HG03108 (cell line): ENCODE results near the gene JPT2.
"Not testable (repeated sequence)": the region's sequence is repeated elsewhere in the genome, so short reads cannot be mapped to it uniquely, and the experiment has no call there.

Experiments
- ATAC-seq: cut with Tn5 transposase; IDR thresholded peaks from one replicate; pipeline ENCODE4 v1.9.1; 2021; ENCODE audit warnings: moderate library complexity; ENCODE audit not compliant: unreplicated experiment

JPT2 gene

DNA sequence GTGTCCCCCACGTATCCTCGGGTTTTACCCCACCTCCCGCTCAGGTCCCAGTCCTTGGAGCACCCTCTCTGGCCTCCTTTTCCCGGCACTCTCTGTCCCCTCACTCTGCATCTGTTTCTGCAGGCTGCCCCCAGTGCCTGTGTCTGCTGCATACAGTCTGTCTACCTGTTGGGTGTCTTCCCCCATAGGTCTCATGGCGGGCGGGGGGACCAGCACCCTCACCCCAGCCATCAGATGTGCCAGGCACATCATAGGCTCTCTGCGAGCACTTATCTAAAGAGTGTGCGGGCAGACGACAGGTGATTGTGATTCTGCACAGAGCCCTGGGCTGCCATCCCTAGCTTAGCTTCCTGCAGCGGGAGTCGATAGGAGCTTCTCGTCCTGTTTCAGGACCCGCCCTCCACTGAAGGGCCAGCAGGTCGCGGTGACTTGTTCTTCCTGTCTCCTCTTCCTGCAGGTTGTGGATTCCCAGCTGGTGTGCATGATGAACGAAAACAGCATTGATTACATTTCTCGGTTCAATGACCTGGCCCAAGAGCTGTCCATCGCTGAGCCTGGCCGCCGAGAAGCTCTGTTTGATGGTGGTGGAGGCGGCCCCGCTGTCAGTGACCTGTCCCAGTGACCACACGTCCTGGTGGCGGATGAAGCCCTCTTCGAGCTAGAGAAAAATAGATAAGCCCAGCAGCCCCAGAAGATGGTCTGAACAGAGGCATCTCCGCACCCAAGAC, 4.5 kb upstream of the JPT2 start:
- no peak for ATAC-seq

DNA sequence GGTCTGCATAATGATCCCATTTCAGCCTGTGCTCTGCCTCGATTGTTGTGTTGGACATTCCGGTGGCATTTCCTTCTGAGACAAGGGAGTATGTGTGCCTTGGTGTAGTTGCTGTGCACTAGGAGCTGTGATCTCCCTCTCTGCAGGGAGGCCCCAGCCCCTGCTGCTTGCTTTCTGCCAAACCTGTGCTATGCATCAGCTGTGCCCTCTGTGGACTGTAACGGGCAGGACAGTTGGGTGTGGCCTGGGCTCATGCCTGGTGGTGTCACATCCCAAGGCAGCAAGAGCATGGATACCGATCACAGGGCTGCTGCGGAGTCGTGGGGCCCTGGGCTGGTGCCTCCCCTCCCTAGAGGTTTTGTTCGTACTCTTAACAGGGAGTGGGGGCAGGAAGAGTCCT, 3.8 kb upstream of the JPT2 start:
- no peak for ATAC-seq

DNA sequence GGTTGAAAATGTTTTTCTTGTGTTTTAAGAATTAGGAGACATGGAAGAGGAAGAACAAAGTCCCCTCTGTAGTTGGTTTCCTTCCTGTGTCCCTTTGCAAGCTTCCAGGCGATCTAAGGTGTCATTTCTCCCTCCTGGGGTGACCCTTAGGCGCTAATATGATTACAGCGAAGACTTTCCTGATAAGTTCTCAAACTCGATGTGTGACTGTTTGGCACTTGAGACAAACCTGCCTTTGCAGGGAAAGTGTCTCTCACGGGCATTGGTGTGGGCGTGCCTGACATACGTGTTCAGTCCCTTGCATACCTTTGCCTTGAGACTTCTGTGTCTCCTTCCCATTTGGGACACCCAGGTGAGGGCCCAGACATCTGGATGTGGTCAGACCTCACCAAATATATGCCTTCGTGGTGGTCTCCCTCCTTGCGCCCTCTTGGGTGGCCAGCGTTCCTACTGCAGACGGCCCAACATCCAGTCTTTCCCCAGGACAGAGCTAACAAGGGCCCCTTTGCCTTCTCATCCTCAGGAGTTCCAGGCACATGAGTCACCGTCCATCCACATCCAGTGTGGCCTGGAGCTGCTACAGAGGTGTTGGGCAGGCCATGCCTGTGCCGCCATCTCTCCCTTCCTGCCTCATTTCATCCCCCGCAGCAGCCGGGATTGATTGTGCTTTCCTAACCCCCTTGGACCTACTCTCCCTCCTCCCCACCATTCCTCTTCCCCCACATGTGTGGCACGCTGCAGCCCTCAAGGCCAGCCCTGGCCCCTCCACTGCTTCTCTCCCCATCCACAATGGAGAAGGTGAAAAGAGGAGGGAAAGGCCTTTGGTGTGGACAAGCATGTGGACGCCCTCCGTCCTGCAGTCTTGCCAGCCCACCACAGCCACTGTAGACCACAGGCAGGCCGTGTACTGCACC, 3.1 kb upstream of the JPT2 start:
- ATAC-seq = no peak

GRCh38 chr16:1676661-1677060, 1.4 kb upstream of the JPT2 start:
- ATAC-seq = no peak

DNA sequence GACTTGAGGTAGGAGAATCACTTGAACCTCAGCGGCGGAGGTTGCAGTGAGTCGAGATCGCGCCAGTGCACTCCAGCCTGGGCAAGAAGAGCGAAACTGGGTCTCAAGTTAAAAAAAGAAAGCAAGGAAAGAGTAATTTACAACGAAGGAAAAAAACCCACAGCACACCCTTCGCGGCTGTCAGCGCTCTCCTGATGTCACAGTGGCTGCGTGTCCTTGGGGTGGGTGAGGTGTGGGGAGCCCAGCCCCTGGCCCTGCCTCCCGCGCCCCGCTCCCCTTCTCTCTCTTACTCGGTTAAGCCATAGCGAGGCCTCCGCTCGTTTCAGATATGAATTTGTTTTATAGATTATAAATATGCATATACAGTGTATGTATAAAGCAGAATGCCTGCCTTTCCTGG, 740 bp upstream of the JPT2 start:
- no peak for ATAC-seq

GRCh38 chr16:1678500-1679098, 520 bp downstream of the JPT2 start:
- ATAC-seq = peak; percentile 5

DNA sequence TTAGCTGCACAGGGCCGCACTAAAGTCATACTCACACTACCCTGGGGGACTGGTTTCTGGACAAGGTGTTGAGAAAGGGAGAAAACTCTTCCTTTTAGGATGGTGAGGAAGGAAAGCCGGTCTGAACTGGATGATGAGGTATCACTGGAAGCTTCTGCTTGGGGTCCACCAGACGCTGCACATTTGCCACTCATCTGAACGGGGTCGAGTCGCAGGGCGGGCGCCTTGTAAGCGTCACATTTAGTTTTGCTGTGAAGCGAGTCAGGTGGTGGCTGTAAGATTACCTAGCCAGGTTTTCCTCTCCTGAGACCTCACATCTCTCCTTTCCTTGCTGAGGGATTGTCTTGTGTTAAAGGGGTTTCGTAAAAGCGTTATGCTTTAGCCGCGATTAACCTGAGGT, 2.3 kb downstream of the JPT2 start:
- ATAC-seq = no peak

GRCh38 chr16:1681032-1681431, 3.0 kb downstream of the JPT2 start:
- no peak for ATAC-seq

- no peak for ATAC-seq
Measured at GRCh38 chr16:1687427-1688316, 9.6 kb downstream of the JPT2 start.

- no peak for ATAC-seq
Measured at GRCh38 chr16:1688807-1689560, 10.9 kb downstream of the JPT2 start.

GRCh38 chr16:1689853-1690252, 11.8 kb downstream of the JPT2 start:
- no peak for ATAC-seq

DNA sequence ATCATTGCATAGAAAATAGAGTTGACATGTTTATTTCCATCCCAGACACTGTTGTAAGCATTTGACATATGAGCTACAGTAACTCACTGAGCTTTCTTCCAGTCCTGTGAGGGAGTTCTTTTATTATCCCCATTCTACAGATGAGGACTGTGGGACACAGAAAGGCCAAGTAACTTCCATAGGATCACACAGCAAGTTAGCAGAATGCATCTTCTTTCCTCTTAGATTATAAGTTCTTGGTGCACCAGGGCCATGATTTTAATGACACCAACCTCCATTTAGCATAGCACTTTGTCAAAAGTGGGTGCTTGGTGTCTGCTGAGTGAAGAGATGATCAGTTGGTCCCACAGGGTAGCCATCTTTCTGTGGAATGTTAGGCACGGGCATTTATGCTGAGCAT, 12.7 kb downstream of the JPT2 start:
- ATAC-seq = no peak

- no peak for ATAC-seq
Measured at GRCh38 chr16:1691276-1691675, 13.2 kb downstream of the JPT2 start.

GRCh38 chr16:1691956-1692355, 13.9 kb downstream of the JPT2 start:
- no peak for ATAC-seq

- ATAC-seq = no peak
Measured at GRCh38 chr16:1696863-1697262, 18.8 kb downstream of the JPT2 start.

GRCh38 chr16:1698680-1699079, 20.6 kb downstream of the JPT2 start:
- no peak for ATAC-seq

DNA sequence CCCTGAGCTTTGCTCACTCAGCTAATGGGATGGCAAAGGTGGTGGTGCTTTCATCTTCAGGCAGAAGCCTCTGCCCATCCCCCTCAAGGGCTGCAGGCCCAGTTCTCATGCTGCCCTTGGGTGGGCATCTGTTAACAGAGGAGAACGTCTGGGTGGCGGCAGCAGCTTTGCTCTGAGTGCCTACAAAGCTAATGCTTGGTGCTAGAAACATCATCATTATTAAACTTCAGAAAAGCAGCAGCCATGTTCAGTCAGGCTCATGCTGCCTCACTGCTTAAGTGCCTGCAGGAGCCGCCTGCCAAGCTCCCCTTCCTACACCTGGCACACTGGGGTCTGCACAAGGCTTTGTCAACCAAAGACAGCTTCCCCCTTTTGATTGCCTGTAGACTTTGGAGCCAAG, 22.2 kb downstream of the JPT2 start:
- no peak for ATAC-seq

- ATAC-seq = no peak
Measured at GRCh38 chr16:1701216-1701878, 23.3 kb downstream of the JPT2 start.

GRCh38 chr16:1705324-1705687, 27.2 kb downstream of the JPT2 start:
- not testable (repeated sequence) for ATAC-seq
